ENCODE measurements around the gene NMNAT2.

- TF ChIP-seq CTCF (IDR thresholded peaks at IDR 0.05) (no peak), POLR2AphosphoS5 (IDR thresholded peaks at IDR 0.05) (no peak)
Observed at GRCh38 chr1:183450093-183450492, 31.9 kb upstream of the NMNAT2 start.
